Progenitor cell of endocrine pancreas (in vitro differentiated cells): Measurements from ENCODE around the gene ST7. TPM values are rescaled to one million over a fixed set of nuclear protein-coding genes. Genes with fewer than 3 reads are reported as not detected.

Experiments
- DNase-seq: peaks from one replicate; pipeline ENCODE4 v3.0.0; 2021; ENCODE audit warnings: low spot score; ENCODE audit not compliant: unreplicated experiment
- H3K27ac Mint-ChIP-seq: 2 replicates; pipeline ENCODE4 v1.8.0; 2021; ENCODE audit warnings: mild to moderate bottlenecking, moderate library complexity, mixed read lengths
- H3K27me3 Mint-ChIP-seq: 2 replicates; pipeline ENCODE4 v1.8.0; 2021; ENCODE audit warnings: mixed read lengths
- H3K36me3 Mint-ChIP-seq: 2 replicates; pipeline ENCODE4 v1.8.0; 2022; ENCODE audit warnings: mixed read lengths; ENCODE audit not compliant: insufficient read depth
- H3K4me1 Mint-ChIP-seq: 2 replicates; pipeline ENCODE4 v1.8.0; 2021; ENCODE audit warnings: low read depth, mixed read lengths
- H3K4me3 Mint-ChIP-seq: 2 replicates; pipeline ENCODE4 v1.8.0; 2021; ENCODE audit warnings: low read depth, mild to moderate bottlenecking, moderate library complexity, mixed read lengths
- H3K9me3 Mint-ChIP-seq: 2 replicates; pipeline ENCODE4 v1.8.0; 2021; ENCODE audit warnings: low read depth, mixed read lengths
- CTCF ChIP-seq: fragments of 200-600 bp; sonication (generic); IDR thresholded peaks from one replicate; pipeline ENCODE4 v1.5.0; 2021; ENCODE audit warnings: antibody characterized with exemption, mild to moderate bottlenecking; ENCODE audit not compliant: unreplicated experiment
- total RNA-seq: library from RNA; stranded (reverse); gene quantifications from 2 replicates; pipeline ENCODE4 v1.2.1, GENCODE V29; 2021

Gene ST7
- total RNA-seq, 1 donor from 2014 or later: 24.8 TPM

GRCh38 chr7:117113871-117114270, 160.6 kb downstream of the ST7 start:
- Mint-ChIP-seq H3K27ac (no peak overlapping the region), H3K27me3 (no peaks in the 10 kb centered on the region), H3K9me3 (peaks cover 4% of the 10 kb centered on the region), H3K4me3 (no peak overlapping the region), H3K4me1 (peaks cover 10% of the 10 kb centered on the region), H3K36me3 (peaks cover 5% of the 10 kb centered on the region)
- no peak for DNase-seq
- TF ChIP-seq CTCF: no peak

- Mint-ChIP-seq H3K27me3 (no peaks in the 10 kb centered on the region), H3K36me3 (peaks cover 2% of the 10 kb centered on the region), H3K9me3 (peaks cover under 1% of the 10 kb centered on the region), H3K4me3 (no peak overlapping the region), H3K27ac (no peak overlapping the region), H3K4me1 (peaks cover 11% of the 10 kb centered on the region)
- no peak for DNase-seq
- TF ChIP-seq CTCF: no peak
These were observed 161.0 kb downstream of the ST7 start for GRCh38 chr7:117114272-117114671.

- TF ChIP-seq CTCF: no peak
- Mint-ChIP-seq H3K27ac (no peak overlapping the region), H3K4me1 (peaks cover 8% of the 10 kb centered on the region), H3K9me3 (no peaks in the 10 kb centered on the region), H3K27me3 (no peaks in the 10 kb centered on the region), H3K4me3 (no peak overlapping the region), H3K36me3 (peaks cover 3% of the 10 kb centered on the region)
- no peak for DNase-seq
These were observed 162.9 kb downstream of the ST7 start for GRCh38 chr7:117116211-117116610.

GRCh38 chr7:117117172-117117571, 163.9 kb downstream of the ST7 start:
- H3K4me1 Mint-ChIP-seq: peaks cover 8% of the 10 kb centered on the region
- no peak overlapping the region for H3K27ac Mint-ChIP-seq
- H3K9me3 Mint-ChIP-seq: no peaks in the 10 kb centered on the region
- no peak for DNase-seq
- H3K4me3 Mint-ChIP-seq: no peak overlapping the region
- TF ChIP-seq CTCF: no peak
- peaks cover 3% of the 10 kb centered on the region for H3K36me3 Mint-ChIP-seq
- H3K27me3 Mint-ChIP-seq: no peaks in the 10 kb centered on the region

- DNase-seq: no peak
These were observed 165.4 kb downstream of the ST7 start for GRCh38 chr7:117118579-117119180.

More at GRCh38 chr7:117118579-117119180, 165.4 kb downstream of the ST7 start:
- Mint-ChIP-seq H3K27me3 (no peaks in the 10 kb centered on the region), H3K9me3 (no peaks in the 10 kb centered on the region), H3K4me1 (peaks cover 15% of the 10 kb centered on the region), H3K36me3 (peaks cover 3% of the 10 kb centered on the region), H3K27ac (no peak overlapping the region), H3K4me3 (no peak overlapping the region)
- TF ChIP-seq CTCF: no peak
